HG02938 (cell line): ENCODE results near the gene THRAP3.
A peak's percentile ranks its signal among the peaks of the same experiment; 100 is the strongest.

ENCODE experiments used
- ATAC-seq: cut with Tn5 transposase; IDR thresholded peaks from one replicate; pipeline ENCODE4 v1.9.1; 2021; ENCODE audit warnings: mild to moderate bottlenecking, moderate library complexity; ENCODE audit not compliant: unreplicated experiment

The THRAP3 gene

GRCh38 chr1:36323636-36324352, 99.6 kb downstream of the THRAP3 start, which contains the start of gene EVA1B:
Gene EVA1B, minus strand, starts transcription at chr1:36323645. Its CDS starts 608 bp downstream, at chr1:36323037.
- ATAC-seq, result no peak

DNA sequence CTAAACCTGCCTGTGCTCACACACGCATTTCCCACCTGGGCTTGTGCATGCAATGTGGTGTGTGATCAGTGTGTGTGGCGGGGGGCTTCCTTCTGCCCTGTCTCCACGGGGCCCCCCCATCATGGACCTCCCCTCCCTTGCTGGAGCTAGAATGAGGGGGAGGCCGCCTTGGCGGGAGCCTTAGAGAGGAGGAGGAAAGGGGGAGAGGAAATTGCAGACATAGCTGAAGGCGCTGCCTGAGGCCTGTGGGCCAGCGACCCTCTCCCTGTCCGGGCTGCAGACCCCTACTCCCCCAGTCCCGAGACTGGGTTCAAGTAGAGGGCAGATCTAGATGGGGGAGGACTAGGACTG, 100.1 kb downstream of the THRAP3 start:
- ATAC-seq, result no peak

DNA sequence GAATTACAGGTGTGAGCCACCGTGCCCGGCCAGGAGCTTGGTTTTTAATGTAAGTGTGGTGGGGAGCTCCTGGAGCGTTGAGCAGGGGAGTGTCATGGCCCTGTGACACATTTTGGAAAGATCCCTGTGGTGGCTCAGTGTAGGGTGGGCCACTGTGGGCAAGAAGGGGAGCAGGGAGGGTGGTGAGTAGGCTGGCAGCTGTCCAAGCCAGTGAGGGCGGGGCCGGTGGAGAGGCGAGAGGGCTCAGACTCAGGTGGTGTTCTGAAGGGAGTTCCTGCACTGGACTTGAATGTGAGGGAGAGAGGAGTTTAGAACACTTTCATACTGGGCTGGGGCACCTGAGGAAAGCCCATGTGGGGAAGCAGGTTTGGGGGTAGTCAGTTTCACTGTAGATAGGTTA, 102.3 kb downstream of the THRAP3 start:
- no peak for ATAC-seq

GRCh38 chr1:36327421-36328087, 103.3 kb downstream of the THRAP3 start:
- no peak for ATAC-seq

- ATAC-seq, result no peak
Observed at GRCh38 chr1:36328088-36328480, 103.8 kb downstream of the THRAP3 start.

- no peak for ATAC-seq
Observed at GRCh38 chr1:36328713-36329112, 104.5 kb downstream of the THRAP3 start.

GRCh38 chr1:36329817-36330216, 105.6 kb downstream of the THRAP3 start:
- no peak for ATAC-seq

DNA sequence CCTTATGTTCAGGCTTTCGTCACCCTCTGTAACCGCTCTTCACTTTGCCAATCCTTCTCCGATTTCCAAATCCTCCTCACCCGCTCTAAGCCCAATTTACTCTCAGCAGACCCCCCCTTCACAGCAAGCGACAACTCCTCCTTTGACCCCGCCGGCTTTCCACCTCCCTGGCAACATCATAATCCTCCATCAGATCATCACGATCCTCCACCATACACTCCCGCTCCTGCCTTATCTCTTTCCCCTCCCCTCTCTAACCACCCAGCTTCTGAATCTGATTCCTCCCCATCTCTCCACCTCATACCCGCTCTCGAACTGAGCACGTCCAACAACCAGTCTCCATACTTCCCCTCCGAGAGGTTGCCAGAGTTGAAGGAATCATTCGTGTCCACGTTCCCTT, 106.7 kb downstream of the THRAP3 start:
- no peak for ATAC-seq

- no peak for ATAC-seq
Observed at GRCh38 chr1:36337830-36338229, 113.6 kb downstream of the THRAP3 start.

DNA sequence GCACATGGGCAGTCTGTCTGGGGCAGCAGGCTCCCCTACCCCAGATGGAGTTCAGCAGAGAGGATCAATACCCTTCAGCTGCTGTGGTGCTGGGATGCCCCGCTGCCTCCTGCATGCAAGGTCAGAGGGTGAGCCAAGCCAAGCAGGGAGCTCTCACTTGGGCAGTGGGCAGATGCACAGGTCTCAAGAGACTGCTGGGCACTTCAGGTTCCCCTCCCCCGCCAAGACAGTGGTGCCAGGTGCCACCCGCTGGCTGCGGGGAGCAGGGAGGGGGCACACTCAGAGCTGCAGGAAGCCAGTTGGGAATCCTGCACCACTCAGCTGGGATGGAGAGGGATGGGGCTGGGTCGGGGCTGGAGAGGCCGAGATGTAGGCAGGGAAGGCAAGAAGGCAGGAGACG, 115.0 kb downstream of the THRAP3 start:
- no peak for ATAC-seq

- ATAC-seq, result no peak
Observed at GRCh38 chr1:36339615-36340014, 115.4 kb downstream of the THRAP3 start.

DNA sequence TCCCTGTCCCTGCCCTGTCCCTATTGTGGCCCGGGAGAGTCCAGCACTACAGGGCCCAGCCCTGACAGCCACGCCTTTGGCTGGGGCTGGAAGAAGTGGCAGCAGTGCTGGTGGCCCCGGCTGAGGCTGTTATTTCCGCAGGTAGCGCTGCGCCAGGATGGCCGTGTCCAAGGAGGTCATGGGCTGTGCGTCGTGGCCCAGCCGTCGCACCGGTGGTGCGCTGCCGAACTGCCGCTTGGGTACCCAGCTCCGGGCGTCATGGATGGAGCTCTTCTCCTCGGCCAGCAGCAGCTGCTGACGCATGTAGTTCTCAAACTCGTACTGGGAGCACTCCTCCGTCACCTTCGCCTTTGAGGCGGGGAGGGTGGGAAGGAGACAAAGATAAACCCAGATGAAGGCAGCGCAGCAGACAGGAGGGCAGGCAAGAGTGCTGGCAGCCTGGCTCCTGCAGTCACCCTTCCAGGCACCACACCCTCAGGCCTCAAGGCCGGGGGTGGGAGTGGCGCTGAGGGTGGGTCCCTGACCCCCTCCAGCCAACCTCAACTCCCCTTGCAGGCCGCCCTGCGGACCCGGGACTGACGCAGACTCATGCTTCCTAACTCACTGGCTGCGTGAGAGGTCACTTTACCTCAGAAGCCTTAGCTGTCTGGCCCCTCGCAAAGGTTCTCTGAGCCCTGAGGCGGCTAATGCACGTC, 117.5 kb downstream of the THRAP3 start:
- no peak for ATAC-seq

DNA sequence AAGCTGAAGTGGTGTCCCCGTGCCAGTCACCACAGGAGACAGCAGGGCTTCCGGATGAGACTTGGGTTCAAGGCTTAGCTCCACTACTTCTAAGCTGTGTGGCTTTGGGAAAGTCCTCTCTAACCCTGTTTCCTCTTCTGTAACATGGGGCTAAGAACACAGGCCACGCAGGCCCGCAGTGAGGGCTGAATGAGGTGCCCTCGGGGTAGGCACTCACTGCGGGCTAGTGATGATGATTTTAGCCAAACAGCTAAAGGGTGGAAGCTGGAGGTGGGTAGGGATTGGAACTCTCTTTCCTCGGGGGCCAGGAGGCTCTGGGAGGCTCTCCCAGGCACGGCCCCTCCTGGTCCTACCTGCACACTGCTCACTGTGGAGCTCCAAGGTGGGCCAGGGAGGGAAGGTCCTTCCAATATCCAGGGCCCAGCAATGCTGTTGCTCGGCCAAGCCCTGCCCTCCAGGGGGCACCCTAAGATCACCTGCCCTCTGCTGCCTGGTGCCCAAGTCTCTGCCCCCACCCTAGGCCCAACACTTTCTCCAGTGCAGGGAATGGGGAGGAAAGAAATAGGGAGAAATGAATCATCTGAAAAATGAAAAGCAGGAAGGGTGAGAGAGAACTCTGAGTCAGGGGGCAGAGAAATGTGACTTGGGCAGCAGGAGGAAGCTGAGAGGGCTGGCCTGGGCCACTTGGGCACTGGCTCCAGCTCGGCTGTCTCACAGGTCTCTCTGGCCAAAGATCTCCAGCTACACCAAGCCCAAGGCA, 118.4 kb downstream of the THRAP3 start:
- no peak for ATAC-seq

GRCh38 chr1:36343651-36344394, 119.6 kb downstream of the THRAP3 start:
- ATAC-seq, result no peak

DNA sequence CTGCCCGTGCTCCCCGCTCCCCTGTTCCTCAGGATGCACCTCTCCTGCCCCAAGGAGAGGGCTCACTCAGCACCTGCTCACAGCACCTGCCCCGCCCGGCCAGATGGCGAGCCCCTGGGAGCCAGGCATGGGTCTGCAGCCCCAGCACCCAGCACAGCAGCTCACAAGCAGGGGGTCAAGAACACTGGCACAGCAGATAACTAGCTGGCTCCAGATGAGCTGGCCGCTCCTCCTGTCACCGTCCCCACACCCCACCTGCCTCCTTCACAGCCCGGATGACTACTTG, 120.1 kb downstream of the THRAP3 start:
- ATAC-seq, result no peak

DNA sequence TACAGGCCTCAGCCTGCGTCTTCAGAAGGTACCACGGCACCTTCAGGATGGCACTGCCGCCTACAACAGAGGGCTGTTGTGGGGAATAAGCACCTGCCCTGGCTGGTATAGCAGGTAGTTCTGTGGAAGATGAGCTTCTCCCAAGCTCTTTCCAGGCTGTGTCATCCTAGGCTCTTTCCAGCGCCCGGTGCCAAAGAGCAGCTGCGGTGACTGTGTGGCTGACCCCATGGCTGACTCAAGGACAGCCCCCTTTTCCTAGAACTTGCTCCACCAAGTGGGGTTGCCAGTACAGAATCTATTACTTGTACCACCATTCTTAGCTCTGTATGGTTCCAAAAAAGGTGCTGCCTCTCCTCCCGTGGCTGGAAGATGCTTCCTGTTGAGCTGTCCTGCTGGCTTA, 121.1 kb downstream of the THRAP3 start:
- ATAC-seq, result no peak

GRCh38 chr1:36346741-36347370, 122.6 kb downstream of the THRAP3 start:
- ATAC-seq, result no peak

GRCh38 chr1:36349241-36349671, 125.0 kb downstream of the THRAP3 start:
- peak; percentile 62 for ATAC-seq

- ATAC-seq, result no peak
Observed at GRCh38 chr1:36349839-36350238, 125.6 kb downstream of the THRAP3 start.

- ATAC-seq, result no peak
Observed at GRCh38 chr1:36350659-36351226, 126.5 kb downstream of the THRAP3 start.
